ENCODE data around the gene MAOB.

MAOB gene

GRCh38 chrX:43747476-43747875 lies 134.8 kb downstream of the MAOB start:
- DNase-seq (ENCODE audit: insufficient read length) (no peak), FAIRE-seq (no peak)
- TF ChIP-seq TAF1 (IDR thresholded peaks at IDR 0.05; ENCODE audit: borderline replicate concordance, low read depth, low read length): no peak
- no peak for TF ChIP-seq POLR2A (IDR thresholded peaks at IDR 0.05; ENCODE audit: low read depth, low read length)

- DNase-seq (ENCODE audit: insufficient read length) (no peak), FAIRE-seq (no peak)
- no peak for TF ChIP-seq POLR2AphosphoS5 (IDR thresholded peaks at IDR 0.05; ENCODE audit: low read depth, low read length)
- TF ChIP-seq POLR2A (IDR thresholded peaks at IDR 0.05; ENCODE audit: low read depth, low read length): no peak
- no peak for TF ChIP-seq TAF1 (IDR thresholded peaks at IDR 0.05; ENCODE audit: borderline replicate concordance, low read depth, low read length)
Observed at GRCh38 chrX:43745938-43746721, 136.1 kb downstream of the MAOB start.

- DNase-seq (ENCODE audit: insufficient read length) (no peak), FAIRE-seq (no peak)
- no peak for TF ChIP-seq POLR2A (IDR thresholded peaks at IDR 0.05; ENCODE audit: low read depth, low read length)
- no peak for TF ChIP-seq POLR2AphosphoS5 (IDR thresholded peaks at IDR 0.05; ENCODE audit: low read depth, low read length)
- TF ChIP-seq TAF1 (IDR thresholded peaks at IDR 0.05; ENCODE audit: borderline replicate concordance, low read depth, low read length): no peak
Observed at GRCh38 chrX:43744284-43744683, 138.0 kb downstream of the MAOB start.

GRCh38 chrX:43743100-43743822 lies 139.0 kb downstream of the MAOB start:
- no peak for TF ChIP-seq POLR2A (IDR thresholded peaks at IDR 0.05; ENCODE audit: low read depth, low read length)
- no peak for TF ChIP-seq POLR2AphosphoS5 (IDR thresholded peaks at IDR 0.05; ENCODE audit: low read depth, low read length)
- TF ChIP-seq TAF1 (IDR thresholded peaks at IDR 0.05; ENCODE audit: borderline replicate concordance, low read depth, low read length): no peak
- DNase-seq (ENCODE audit: insufficient read length): no peak
- FAIRE-seq: no peak

GRCh38 chrX:43741843-43742573 lies 140.2 kb downstream of the MAOB start:
- FAIRE-seq: no peak

GRCh38 chrX:43735957-43736356 lies 146.3 kb downstream of the MAOB start:
- FAIRE-seq: no peak
- TF ChIP-seq POLR2A (IDR thresholded peaks at IDR 0.05; ENCODE audit: low read depth, low read length) (no peak), TAF1 (IDR thresholded peaks at IDR 0.05; ENCODE audit: borderline replicate concordance, low read depth, low read length) (no peak), POLR2AphosphoS5 (IDR thresholded peaks at IDR 0.05; ENCODE audit: low read depth, low read length) (no peak)
- DNase-seq (ENCODE audit: insufficient read length): no peak

More at GRCh38 chrX:43741843-43742573, 140.2 kb downstream of the MAOB start:
- DNase-seq (ENCODE audit: insufficient read length): no peak
- TF ChIP-seq POLR2AphosphoS5 (IDR thresholded peaks at IDR 0.05; ENCODE audit: low read depth, low read length) (no peak), POLR2A (IDR thresholded peaks at IDR 0.05; ENCODE audit: low read depth, low read length) (no peak), TAF1 (IDR thresholded peaks at IDR 0.05; ENCODE audit: borderline replicate concordance, low read depth, low read length) (no peak)

- FAIRE-seq: no peak
- no peak for TF ChIP-seq POLR2AphosphoS5 (IDR thresholded peaks at IDR 0.05; ENCODE audit: low read depth, low read length)
- TF ChIP-seq TAF1 (IDR thresholded peaks at IDR 0.05; ENCODE audit: borderline replicate concordance, low read depth, low read length): no peak
- TF ChIP-seq POLR2A (IDR thresholded peaks at IDR 0.05; ENCODE audit: low read depth, low read length): no peak
- no peak for DNase-seq (ENCODE audit: insufficient read length)
Observed at GRCh38 chrX:43735534-43735933, 146.7 kb downstream of the MAOB start.

- FAIRE-seq: no peak
- no peak for DNase-seq (ENCODE audit: insufficient read length)
- TF ChIP-seq POLR2AphosphoS5 (IDR thresholded peaks at IDR 0.05; ENCODE audit: low read depth, low read length) (no peak), POLR2A (IDR thresholded peaks at IDR 0.05; ENCODE audit: low read depth, low read length) (no peak), TAF1 (IDR thresholded peaks at IDR 0.05; ENCODE audit: borderline replicate concordance, low read depth, low read length) (no peak)
Observed at GRCh38 chrX:43734444-43734843, 147.8 kb downstream of the MAOB start.

GRCh38 chrX:43733699-43734098 lies 148.6 kb downstream of the MAOB start:
- TF ChIP-seq TAF1 (IDR thresholded peaks at IDR 0.05; ENCODE audit: borderline replicate concordance, low read depth, low read length) (no peak), POLR2A (IDR thresholded peaks at IDR 0.05; ENCODE audit: low read depth, low read length) (no peak), POLR2AphosphoS5 (IDR thresholded peaks at IDR 0.05; ENCODE audit: low read depth, low read length) (no peak)
- DNase-seq (ENCODE audit: insufficient read length) (no peak), FAIRE-seq (no peak)

GRCh38 chrX:43731086-43731485 lies 151.2 kb downstream of the MAOB start:
- no peak for FAIRE-seq
- no peak for DNase-seq (ENCODE audit: insufficient read length)
- TF ChIP-seq POLR2AphosphoS5 (IDR thresholded peaks at IDR 0.05; ENCODE audit: low read depth, low read length) (no peak), POLR2A (IDR thresholded peaks at IDR 0.05; ENCODE audit: low read depth, low read length) (no peak), TAF1 (IDR thresholded peaks at IDR 0.05; ENCODE audit: borderline replicate concordance, low read depth, low read length) (no peak)

GRCh38 chrX:43728966-43729365 lies 153.3 kb downstream of the MAOB start:
- TF ChIP-seq TAF1 (IDR thresholded peaks at IDR 0.05; ENCODE audit: borderline replicate concordance, low read depth, low read length) (no peak), POLR2AphosphoS5 (IDR thresholded peaks at IDR 0.05; ENCODE audit: low read depth, low read length) (no peak), POLR2A (IDR thresholded peaks at IDR 0.05; ENCODE audit: low read depth, low read length) (no peak)
- no peak for FAIRE-seq
- no peak for DNase-seq (ENCODE audit: insufficient read length)

Data from GM12892 (cell line).